Measurements from ENCODE around the gene LIX1. TPM values are rescaled to one million over a fixed set of nuclear protein-coding genes. Genes with fewer than 3 reads are reported as not detected.

LIX1 gene
- total RNA-seq, 1 experiment from 2014 or later, result not detected

- ChIA-PET POLR2A (no interaction called here), CTCF (no interaction called here)
- Mint-ChIP-seq H3K36me3 (0 out of 2 replicates have a peak, but pooled peaks cover 2% of the 10 kb centered on the region), H3K4me3 (no peak overlapping the region), H3K4me1 (peaks cover 35% of the 10 kb centered on the region), H3K27me3 (ENCODE audit: low read depth) (no peaks in the 10 kb centered on the region), H3K27ac (no peak overlapping the region), H3K9me3 (peaks cover 19% of the 10 kb centered on the region)
- ATAC-seq, result no peak
- TF ChIP-seq, protein P1, sequence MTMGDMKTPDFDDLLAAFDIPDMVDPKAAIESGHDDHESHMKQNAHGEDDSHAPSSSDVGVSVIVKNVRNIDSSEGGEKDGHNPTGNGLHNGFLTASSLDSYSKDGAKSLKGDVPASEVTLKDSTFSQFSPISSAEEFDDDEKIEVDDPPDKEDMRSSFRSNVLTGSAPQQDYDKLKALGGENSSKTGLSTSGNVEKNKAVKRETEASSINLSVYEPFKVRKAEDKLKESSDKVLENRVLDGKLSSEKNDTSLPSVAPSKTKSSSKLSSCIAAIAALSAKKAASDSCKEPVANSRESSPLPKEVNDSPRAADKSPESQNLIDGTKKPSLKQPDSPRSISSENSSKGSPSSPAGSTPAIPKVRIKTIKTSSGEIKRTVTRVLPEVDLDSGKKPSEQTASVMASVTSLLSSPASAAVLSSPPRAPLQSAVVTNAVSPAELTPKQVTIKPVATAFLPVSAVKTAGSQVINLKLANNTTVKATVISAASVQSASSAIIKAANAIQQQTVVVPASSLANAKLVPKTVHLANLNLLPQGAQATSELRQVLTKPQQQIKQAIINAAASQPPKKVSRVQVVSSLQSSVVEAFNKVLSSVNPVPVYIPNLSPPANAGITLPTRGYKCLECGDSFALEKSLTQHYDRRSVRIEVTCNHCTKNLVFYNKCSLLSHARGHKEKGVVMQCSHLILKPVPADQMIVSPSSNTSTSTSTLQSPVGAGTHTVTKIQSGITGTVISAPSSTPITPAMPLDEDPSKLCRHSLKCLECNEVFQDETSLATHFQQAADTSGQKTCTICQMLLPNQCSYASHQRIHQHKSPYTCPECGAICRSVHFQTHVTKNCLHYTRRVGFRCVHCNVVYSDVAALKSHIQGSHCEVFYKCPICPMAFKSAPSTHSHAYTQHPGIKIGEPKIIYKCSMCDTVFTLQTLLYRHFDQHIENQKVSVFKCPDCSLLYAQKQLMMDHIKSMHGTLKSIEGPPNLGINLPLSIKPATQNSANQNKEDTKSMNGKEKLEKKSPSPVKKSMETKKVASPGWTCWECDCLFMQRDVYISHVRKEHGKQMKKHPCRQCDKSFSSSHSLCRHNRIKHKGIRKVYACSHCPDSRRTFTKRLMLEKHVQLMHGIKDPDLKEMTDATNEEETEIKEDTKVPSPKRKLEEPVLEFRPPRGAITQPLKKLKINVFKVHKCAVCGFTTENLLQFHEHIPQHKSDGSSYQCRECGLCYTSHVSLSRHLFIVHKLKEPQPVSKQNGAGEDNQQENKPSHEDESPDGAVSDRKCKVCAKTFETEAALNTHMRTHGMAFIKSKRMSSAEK (CRISPR knock-in tag; IDR thresholded peaks at IDR 0.05; ENCODE audit: borderline replicate concordance), result no peak
- TF ChIP-seq ZNF121 (CRISPR knock-in tag; IDR thresholded peaks at IDR 0.05) (no peak), MXD4 (CRISPR knock-in tag; IDR thresholded peaks at IDR 0.05; ENCODE audit: borderline replicate concordance) (no peak), FOXJ3 (CRISPR knock-in tag; IDR thresholded peaks at IDR 0.05; ENCODE audit: borderline replicate concordance) (no peak), TCF7 (CRISPR knock-in tag; IDR thresholded peaks at IDR 0.05; ENCODE audit: low read depth) (no peak), NR1H2 (CRISPR knock-in tag; IDR thresholded peaks at IDR 0.05) (no peak), ATF6 (CRISPR knock-in tag; IDR thresholded peaks at IDR 0.05) (no peak), MLX (CRISPR knock-in tag; IDR thresholded peaks at IDR 0.05) (no peak), ZNF425 (CRISPR knock-in tag; conservative IDR thresholded peaks at IDR 0.05) (no peak), E2F4 (CRISPR knock-in tag; IDR thresholded peaks at IDR 0.05; ENCODE audit: borderline replicate concordance, low read depth) (no peak), SOX15 (CRISPR knock-in tag; IDR thresholded peaks at IDR 0.05) (no peak)
- no peak for DNase-seq (ENCODE audit: low spot score)
These were observed 79.2 kb downstream of the LIX1 start for GRCh38 chr5:97063251-97063650.

DNA sequence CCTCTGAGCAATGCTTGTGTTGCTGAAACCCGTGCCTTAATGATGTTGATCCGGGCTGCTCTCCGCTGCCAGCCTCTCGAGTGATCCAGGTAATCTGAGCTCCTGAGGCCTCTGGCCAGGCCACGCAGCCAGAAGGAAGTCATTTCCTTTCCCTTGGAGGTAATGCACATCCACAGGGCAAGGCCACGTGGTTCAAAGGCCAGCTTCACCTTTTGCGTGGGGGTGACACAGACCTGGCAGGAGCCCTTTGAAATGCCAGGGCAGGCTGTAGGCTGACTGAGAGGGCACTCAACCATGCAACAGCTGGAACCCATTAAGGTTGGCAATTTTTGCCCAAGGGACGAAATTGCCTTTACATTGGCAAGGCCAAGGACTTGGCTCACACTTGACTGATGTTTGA is 80.4 kb downstream of the LIX1 start:
- CTCF ChIA-PET, result interaction anchor here (0.6 to 1.4 kb wide), 4 partner anchors 18 to 193 kb away, joined by 3 to 5 read pairs (median 4); partner anchors contain the start of gene LIX1
- ATAC-seq (peak; percentile 77), DNase-seq (ENCODE audit: low spot score) (no peak)

More for the DNA sequence above, 80.4 kb downstream of the LIX1 start:
- Mint-ChIP-seq H3K36me3 (0 out of 2 replicates have a peak, but pooled peaks cover 2% of the 10 kb centered on the region), H3K27ac (0 out of 2 replicates have a peak overlapping the region, but pooled peaks have one; percentile 25), H3K4me3 (no peak overlapping the region), H3K9me3 (peaks cover 21% of the 10 kb centered on the region), H3K27me3 (ENCODE audit: low read depth) (no peaks in the 10 kb centered on the region), H3K4me1 (peaks cover 36% of the 10 kb centered on the region)
- POLR2A ChIA-PET, result no interaction called here
- TF ChIP-seq, protein P2, sequence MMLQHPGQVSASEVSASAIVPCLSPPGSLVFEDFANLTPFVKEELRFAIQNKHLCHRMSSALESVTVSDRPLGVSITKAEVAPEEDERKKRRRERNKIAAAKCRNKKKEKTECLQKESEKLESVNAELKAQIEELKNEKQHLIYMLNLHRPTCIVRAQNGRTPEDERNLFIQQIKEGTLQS (CRISPR knock-in tag; conservative IDR thresholded peaks at IDR 0.05), result no peak
- 0 out of 2 replicates have a peak, but pooled peaks have one; percentile 18 for TF ChIP-seq ETV6 (CRISPR knock-in tag; IDR thresholded peaks at IDR 0.05)
